ENCODE data around the gene C2CD2L. TPM values are rescaled to one million over a fixed set of nuclear protein-coding genes. Genes with fewer than 3 reads are reported as not detected.

Gene C2CD2L
- total RNA-seq, 1 experiment from 2014 or later = 5.6 TPM

DNA sequence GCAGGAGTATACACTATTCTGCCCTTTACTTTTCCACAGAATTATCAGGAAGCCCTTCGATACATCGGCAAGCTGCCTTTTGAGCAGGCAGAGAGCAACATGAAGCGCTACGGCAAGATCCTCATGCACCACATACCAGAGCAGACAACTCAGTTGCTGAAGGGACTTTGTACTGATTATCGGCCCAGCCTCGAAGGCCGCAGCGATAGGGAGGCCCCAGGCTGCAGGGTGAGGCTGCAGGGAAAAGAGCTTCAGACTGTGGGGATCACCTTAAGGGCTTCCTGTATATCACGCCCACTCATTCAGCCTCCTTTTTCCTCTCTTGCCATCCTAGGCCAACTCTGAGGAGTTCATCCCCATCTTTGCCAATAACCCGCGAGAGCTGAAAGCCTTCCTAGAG, 29.3 kb upstream of the C2CD2L start:
- Mint-ChIP-seq H3K4me3 (no peak overlapping the region), H3K9me3 (no peaks in the 10 kb centered on the region), H3K36me3 (ENCODE audit: insufficient read depth in 1 of 3, low read depth in 3 of 3) (peaks cover 22 to 82% (median 62%) of the 10 kb centered on the region in 3 experiments; a peak in 6 of 7 replicates), H3K4me1 (no peaks in the 10 kb centered on the region), H3K27ac (0 out of 7 replicates have a peak overlapping the region, but pooled peaks of 1 of the 3 experiments have one; percentile 57), H3K27me3 (ENCODE audit: low read depth) (no peaks in the 10 kb centered on the region)
- no peak overlapping the region for H2AK5ac ChIP-seq (ENCODE audit: insufficient read length, low read length)
- TF ChIP-seq, protein P1, sequence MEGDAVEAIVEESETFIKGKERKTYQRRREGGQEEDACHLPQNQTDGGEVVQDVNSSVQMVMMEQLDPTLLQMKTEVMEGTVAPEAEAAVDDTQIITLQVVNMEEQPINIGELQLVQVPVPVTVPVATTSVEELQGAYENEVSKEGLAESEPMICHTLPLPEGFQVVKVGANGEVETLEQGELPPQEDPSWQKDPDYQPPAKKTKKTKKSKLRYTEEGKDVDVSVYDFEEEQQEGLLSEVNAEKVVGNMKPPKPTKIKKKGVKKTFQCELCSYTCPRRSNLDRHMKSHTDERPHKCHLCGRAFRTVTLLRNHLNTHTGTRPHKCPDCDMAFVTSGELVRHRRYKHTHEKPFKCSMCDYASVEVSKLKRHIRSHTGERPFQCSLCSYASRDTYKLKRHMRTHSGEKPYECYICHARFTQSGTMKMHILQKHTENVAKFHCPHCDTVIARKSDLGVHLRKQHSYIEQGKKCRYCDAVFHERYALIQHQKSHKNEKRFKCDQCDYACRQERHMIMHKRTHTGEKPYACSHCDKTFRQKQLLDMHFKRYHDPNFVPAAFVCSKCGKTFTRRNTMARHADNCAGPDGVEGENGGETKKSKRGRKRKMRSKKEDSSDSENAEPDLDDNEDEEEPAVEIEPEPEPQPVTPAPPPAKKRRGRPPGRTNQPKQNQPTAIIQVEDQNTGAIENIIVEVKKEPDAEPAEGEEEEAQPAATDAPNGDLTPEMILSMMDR (conservative IDR thresholded peaks at IDR 0.05) = no peak
- H4K8ac ChIP-seq (replicated peaks; ENCODE audit: insufficient read length, low read depth, low read length) = no peak overlapping the region
- no peak overlapping the region for H2BK5ac ChIP-seq (ENCODE audit: insufficient read length, low read length)
- H3K23me2 ChIP-seq (ENCODE audit: insufficient read length, low read depth, low read length, poor library complexity, severe bottlenecking) = no peaks in the 10 kb centered on the region
- H3K4me2 ChIP-seq (ENCODE audit: insufficient read depth, insufficient read length, low read length) = no peak overlapping the region
- no peak overlapping the region for H4K5ac ChIP-seq (ENCODE audit: insufficient read length, low read depth, low read length)
- no peak overlapping the region for H3K4ac ChIP-seq (ENCODE audit: low read depth, low read length)
- H3K14ac ChIP-seq (ENCODE audit: insufficient read depth, low read length) = no peak overlapping the region
- no peak overlapping the region for H3K56ac ChIP-seq (ENCODE audit: insufficient read length, low read depth, low read length)
- no peak overlapping the region for H4K91ac ChIP-seq (ENCODE audit: insufficient read length, low read depth, low read length)
- no peak overlapping the region for H2AFZ ChIP-seq (ENCODE audit: low read length)
- no peak overlapping the region for H2BK120ac ChIP-seq (ENCODE audit: low read depth, low read length, poor library complexity, severe bottlenecking)
- H3K18ac ChIP-seq (ENCODE audit: insufficient read length, low read depth, low read length) = no peak overlapping the region
- H3K9ac ChIP-seq (ENCODE audit: extremely low read depth, insufficient read length, low read length) = no peak overlapping the region
- H3T11ph ChIP-seq (ENCODE audit: low read length) = no peak overlapping the region
- no peaks in the 10 kb centered on the region for H4K20me1 ChIP-seq (ENCODE audit: control insufficient read depth, insufficient read depth, insufficient read length)
- no peaks in the 10 kb centered on the region for H3K9me3 ChIP-seq (ENCODE audit: control insufficient read depth, low read depth, low read length)
- no peaks in the 10 kb centered on the region for H3K27me3 ChIP-seq (ENCODE audit: insufficient read depth, low read length)
- no peaks in the 10 kb centered on the region for H3K4me1 ChIP-seq (ENCODE audit: insufficient read depth, low read length)
- H2BK20ac ChIP-seq (ENCODE audit: low read depth, low read length, poor library complexity, severe bottlenecking) = no peak overlapping the region
- H3K23ac ChIP-seq (ENCODE audit: insufficient read length, low read depth, low read length) = no peak overlapping the region
- H3K27ac ChIP-seq (ENCODE audit: insufficient read length, low read depth, low read length) = no peak overlapping the region
- no peak for DNase-seq
- no CpG with 5 or more reads among the region's 11 CpGs for WGBS (ENCODE audit: extremely low coverage, insufficient read length, low lambda C conversion rate)
- H2BK12ac ChIP-seq (ENCODE audit: insufficient read length, low read depth, low read length) = no peak overlapping the region
- H2BK15ac ChIP-seq (ENCODE audit: low read depth, low read length) = no peak overlapping the region
- peaks cover 3% of the 10 kb centered on the region for H3K79me1 ChIP-seq (ENCODE audit: insufficient read depth, low read depth, low read length, poor library complexity, severe bottlenecking)
- H3K79me2 ChIP-seq (ENCODE audit: insufficient read depth, low read length) = no peaks in the 10 kb centered on the region

Data from H9 (cell line).